Sciatic nerve (tissue), 2 donors: ENCODE results near the gene HEBP1. TPM values are rescaled to one million over a fixed set of nuclear protein-coding genes. Genes with fewer than 3 reads are reported as not detected.

ENCODE experiments used
- ATAC-seq: fragments of 200-7000 bp; cut with Tn5 transposase; one replicate; pipeline ENCODE4 v1.9.1; 2020; ENCODE audit warnings: mild to moderate bottlenecking, moderate library complexity
- DNase-seq: peaks from one replicate; pipeline ENCODE4 v3.0.0-alpha.2; 2020; ENCODE audit warnings: low spot score
- intact Hi-C: fragments of 100-400 bp; cut with DNase I; formaldehyde crosslinking; loops from one replicate; pipeline ENCODE4 v1.14.2; 2022
- total RNA-seq: library from RNA; stranded (reverse); fragmentation: NEBNext Ultra II Directional; extraction: Animal tissue kit (Norgen Biotek cat#: 25700); gene quantifications from one replicate; pipeline ENCODE4 v1.2.1, GENCODE V29; 2021
- donor health status: DM: no; HTN: no; CAD: no.
- donor health status: DM: no; HTN: no; CAD: no.

The HEBP1 gene
- total RNA-seq, 1 donor from 2014 or later = 67.8 TPM

DNA sequence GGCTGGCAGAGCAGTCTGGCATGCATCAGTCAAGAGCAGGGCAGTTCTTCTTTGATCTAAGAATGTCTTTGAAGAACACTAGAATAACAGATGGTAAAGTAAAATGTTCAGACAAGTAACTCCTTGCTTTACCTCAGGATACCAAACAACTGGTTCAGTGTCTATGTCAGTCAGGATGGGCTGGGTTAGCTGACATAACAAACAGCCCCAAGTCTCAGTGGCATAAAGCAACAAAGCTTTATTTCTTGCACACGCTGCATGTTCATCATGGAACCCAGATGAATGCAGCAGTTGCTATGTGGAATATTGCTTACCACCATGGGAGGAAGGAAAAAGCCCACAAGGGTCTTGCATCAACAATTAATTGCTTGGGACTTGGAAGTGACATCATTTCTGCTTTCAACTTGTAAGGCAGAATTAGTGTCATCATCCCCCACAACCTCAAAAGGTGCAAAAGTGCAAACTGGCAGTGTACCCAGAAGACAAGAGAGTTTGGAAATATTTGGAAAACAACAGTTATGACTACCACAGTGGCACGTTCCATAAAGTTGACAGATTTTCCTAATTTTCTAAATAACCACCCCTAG, 69.3 kb downstream of the HEBP1 start:
- no peak for ATAC-seq
- intact Hi-C loops = no loop called here

GRCh38 chr12:12929696-12930095, 70.4 kb downstream of the HEBP1 start:
- no peak for ATAC-seq
- intact Hi-C loops = no loop called here
- no peak for DNase-seq

More for the DNA sequence above, 69.3 kb downstream of the HEBP1 start:
- no peak for DNase-seq

GRCh38 chr12:12927211-12928079, 72.6 kb downstream of the HEBP1 start:
- intact Hi-C loops = no loop called here
- DNase-seq (no peak), ATAC-seq (peak; percentile 36)

- DNase-seq = no peak
- no peak for ATAC-seq
- intact Hi-C loops = no loop called here
These were observed 73.4 kb downstream of the HEBP1 start for GRCh38 chr12:12926571-12927071.

- DNase-seq (no peak), ATAC-seq (peak; percentile 60)
- intact Hi-C loops = no loop called here
These were observed 74.7 kb downstream of the HEBP1 start for GRCh38 chr12:12925388-12925787.

Other genes starting within 250 kb of the HEBP1 start
- gene APOLD1, start 214.6 kb downstream of the HEBP1 start, total RNA-seq = 41.1 TPM
- gene DDX47, start 186.9 kb downstream of the HEBP1 start, total RNA-seq = 48.6 TPM
- gene GPRC5A, start 108.7 kb downstream of the HEBP1 start, total RNA-seq = 9.3 TPM
- gene GPRC5D, start 48.1 kb downstream of the HEBP1 start, total RNA-seq = not detected
- gene FAM234B, start 44.1 kb upstream of the HEBP1 start, total RNA-seq = 7.8 TPM
- gene GSG1, start 103.4 kb upstream of the HEBP1 start, total RNA-seq = not detected
- 413 TPM for gene EMP1, start 196.5 kb upstream of the HEBP1 start, total RNA-seq